DOHH2 (cell line): ENCODE measurements around the gene AOC1.

ENCODE experiments used
- H3F3A ChIP-seq: fragments of 200-600 bp; sonication (generic), shearing (Covaris generic); 2 replicates; pipeline ENCODE4 v1.6.0; 2016; ENCODE audit warnings: antibody characterized with exemption, mild to moderate bottlenecking; ENCODE audit not compliant: control insufficient read depth, insufficient read depth
- H3K27ac ChIP-seq: fragments of 200-600 bp; sonication (generic); 2 replicates; pipeline ENCODE4 v1.5.1; 2014; ENCODE audit warnings: low read depth, mild to moderate bottlenecking, low read length, moderate library complexity
- H3K27me3 ChIP-seq: fragments of 200-600 bp; sonication (generic); 2 replicates; pipeline ENCODE4 v1.6.1; 2014; ENCODE audit warnings: mild to moderate bottlenecking, low read length, mixed read lengths; ENCODE audit not compliant: control insufficient read depth
- H3K36me3 ChIP-seq: fragments of 200-600 bp; sonication (generic); 2 replicates; pipeline ENCODE4 v1.6.1; 2014; ENCODE audit warnings: mild to moderate bottlenecking, low read length, moderate library complexity, mixed read lengths; ENCODE audit not compliant: control insufficient read depth
- H3K4me1 ChIP-seq: fragments of 200-600 bp; sonication (generic); 2 replicates; pipeline ENCODE4 v1.6.1; 2014; ENCODE audit warnings: mild to moderate bottlenecking, low read length, mixed read lengths; ENCODE audit not compliant: control insufficient read depth
- H3K4me2 ChIP-seq: fragments of 200-600 bp; sonication (generic); 2 replicates; pipeline ENCODE4 v1.6.0; 2014; ENCODE audit warnings: mild to moderate bottlenecking, low read length, moderate library complexity
- H3K4me3 ChIP-seq: fragments of 200-600 bp; sonication (generic); 2 replicates; pipeline ENCODE4 v1.5.1; 2014; ENCODE audit warnings: mild to moderate bottlenecking, low read length, mixed read lengths
- H3K79me2 ChIP-seq: fragments of 200-600 bp; sonication (generic); 2 replicates; pipeline ENCODE4 v1.6.1; 2014; ENCODE audit warnings: mild to moderate bottlenecking, low read length, mixed read lengths; ENCODE audit not compliant: control insufficient read depth
- H3K9me2 ChIP-seq: fragments of 200-600 bp; sonication (generic); replicated peaks from 2 replicates; pipeline ENCODE4 v1.6.1; 2014; ENCODE audit warnings: mild to moderate bottlenecking, low read length, mixed read lengths; ENCODE audit not compliant: control insufficient read depth
- H3K9me3 ChIP-seq: fragments of 200-600 bp; sonication (generic); 2 replicates; pipeline ENCODE4 v1.6.1; 2014; ENCODE audit warnings: antibody characterized with exemption, low read length, mixed read lengths; ENCODE audit not compliant: control insufficient read depth, insufficient read depth
- H4K20me1 ChIP-seq: fragments of 200-600 bp; sonication (generic); 2 replicates; pipeline ENCODE4 v1.6.0; 2014; ENCODE audit warnings: low read depth, mild to moderate bottlenecking, antibody characterized with exemption, low read length, moderate library complexity; ENCODE audit not compliant: control insufficient read depth, insufficient read depth
- CTCF ChIP-seq: fragments of 200-600 bp; sonication (generic); IDR thresholded peaks from one replicate; pipeline ENCODE4 v1.5.1; 2014; ENCODE audit warnings: antibody characterized with exemption, mild to moderate bottlenecking, low read depth, low read length; ENCODE audit not compliant: poor library complexity, severe bottlenecking
- EZH2phosphoT487 ChIP-seq: fragments of 200-600 bp; sonication (generic); IDR thresholded peaks from 2 replicates; pipeline ENCODE4 v1.6.1; 2017; ENCODE audit warnings: borderline replicate concordance, mild to moderate bottlenecking, antibody characterized with exemption, low read length, moderate library complexity, mixed read lengths

Gene AOC1

GRCh38 chr7:150856303-150857275, 4.3 kb downstream of the AOC1 start:
- Histone ChIP-seq H3F3A (no peaks in the 10 kb centered on the region), H3K27me3 (peaks cover 9% of the 10 kb centered on the region; the same call in 1 of the 2 replicates), H3K4me3 (no peak overlapping the region), H3K4me2 (no peak overlapping the region), H3K27ac (no peak overlapping the region), H3K36me3 (no peaks in the 10 kb centered on the region), H3K9me3 (no peaks in the 10 kb centered on the region), H4K20me1 (no peaks in the 10 kb centered on the region), H3K4me1 (no peaks in the 10 kb centered on the region), H3K79me2 (no peaks in the 10 kb centered on the region), H3K9me2 (no peaks in the 10 kb centered on the region)
- no peak for TF ChIP-seq EZH2phosphoT487

- Histone ChIP-seq H3K27ac (no peak overlapping the region), H3K79me2 (no peaks in the 10 kb centered on the region), H3F3A (no peaks in the 10 kb centered on the region), H4K20me1 (no peaks in the 10 kb centered on the region), H3K9me2 (no peaks in the 10 kb centered on the region), H3K4me3 (no peak overlapping the region), H3K27me3 (peaks cover 10% of the 10 kb centered on the region; the same call in 1 of the 2 replicates), H3K4me1 (no peaks in the 10 kb centered on the region), H3K9me3 (no peaks in the 10 kb centered on the region), H3K36me3 (no peaks in the 10 kb centered on the region), H3K4me2 (no peak overlapping the region)
- no peak for TF ChIP-seq EZH2phosphoT487
- no peak for TF ChIP-seq CTCF
These were observed 5.1 kb downstream of the AOC1 start for GRCh38 chr7:150857276-150858055.

- Histone ChIP-seq H3K9me3 (no peaks in the 10 kb centered on the region), H3K27ac (no peak overlapping the region), H3K9me2 (no peaks in the 10 kb centered on the region), H3K4me1 (no peaks in the 10 kb centered on the region), H3K4me3 (no peak overlapping the region), H3K79me2 (no peaks in the 10 kb centered on the region), H4K20me1 (no peaks in the 10 kb centered on the region), H3K27me3 (peaks cover 5% of the 10 kb centered on the region), H3K4me2 (no peak overlapping the region), H3F3A (no peaks in the 10 kb centered on the region), H3K36me3 (no peaks in the 10 kb centered on the region)
- TF ChIP-seq EZH2phosphoT487 (no peak), CTCF (no peak)
These were observed 6.2 kb downstream of the AOC1 start for GRCh38 chr7:150858236-150859197.
